Epithelial cell of esophagus (primary cell): ENCODE results near the gene ESCO1.
A peak's percentile ranks its signal among the peaks of the same experiment; 100 is the strongest.

ENCODE experiments used
- DNase-seq: peaks from one replicate; pipeline ENCODE4 v3.0.0; 2010; ENCODE audit warnings: low read depth
- H3K4me3 ChIP-seq: 2 replicates; pipeline ENCODE4 v1.5.1; 2011; ENCODE audit warnings: mild to moderate bottlenecking, low read length, control low read depth
- TF ChIP-seq, protein P1 (sequence below): IDR thresholded peaks from 2 replicates; pipeline ENCODE4 v1.5.1; 2011; ENCODE audit warnings: low read depth, mild to moderate bottlenecking, low read length, control low read depth, inconsistent platforms; ENCODE audit not compliant: insufficient read depth; ENCODE audit errors: missing control alignments

Gene ESCO1

DNA sequence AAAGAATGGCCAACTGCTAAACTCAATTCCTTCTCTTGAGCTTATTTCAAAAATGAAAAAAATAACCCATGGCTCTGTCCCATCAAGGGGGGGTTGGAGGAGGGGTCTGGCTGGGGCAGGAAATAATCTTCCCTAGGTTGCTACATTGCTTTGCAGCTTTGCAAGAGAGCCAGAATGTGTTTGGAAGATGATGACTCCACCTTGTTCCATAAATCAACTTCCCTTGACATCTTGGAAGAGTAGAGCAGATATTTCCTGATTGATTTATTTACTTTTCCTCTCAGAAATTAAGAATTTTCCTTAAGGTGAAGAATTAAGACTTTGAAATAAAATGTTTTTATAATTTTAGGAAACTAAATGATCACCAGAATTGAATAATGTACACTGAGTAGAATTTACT is 41.3 kb downstream of the ESCO1 start:
- TF ChIP-seq, protein P1, sequence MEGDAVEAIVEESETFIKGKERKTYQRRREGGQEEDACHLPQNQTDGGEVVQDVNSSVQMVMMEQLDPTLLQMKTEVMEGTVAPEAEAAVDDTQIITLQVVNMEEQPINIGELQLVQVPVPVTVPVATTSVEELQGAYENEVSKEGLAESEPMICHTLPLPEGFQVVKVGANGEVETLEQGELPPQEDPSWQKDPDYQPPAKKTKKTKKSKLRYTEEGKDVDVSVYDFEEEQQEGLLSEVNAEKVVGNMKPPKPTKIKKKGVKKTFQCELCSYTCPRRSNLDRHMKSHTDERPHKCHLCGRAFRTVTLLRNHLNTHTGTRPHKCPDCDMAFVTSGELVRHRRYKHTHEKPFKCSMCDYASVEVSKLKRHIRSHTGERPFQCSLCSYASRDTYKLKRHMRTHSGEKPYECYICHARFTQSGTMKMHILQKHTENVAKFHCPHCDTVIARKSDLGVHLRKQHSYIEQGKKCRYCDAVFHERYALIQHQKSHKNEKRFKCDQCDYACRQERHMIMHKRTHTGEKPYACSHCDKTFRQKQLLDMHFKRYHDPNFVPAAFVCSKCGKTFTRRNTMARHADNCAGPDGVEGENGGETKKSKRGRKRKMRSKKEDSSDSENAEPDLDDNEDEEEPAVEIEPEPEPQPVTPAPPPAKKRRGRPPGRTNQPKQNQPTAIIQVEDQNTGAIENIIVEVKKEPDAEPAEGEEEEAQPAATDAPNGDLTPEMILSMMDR = no peak
- no peak for DNase-seq
- H3K4me3 ChIP-seq = no peak overlapping the region

DNA sequence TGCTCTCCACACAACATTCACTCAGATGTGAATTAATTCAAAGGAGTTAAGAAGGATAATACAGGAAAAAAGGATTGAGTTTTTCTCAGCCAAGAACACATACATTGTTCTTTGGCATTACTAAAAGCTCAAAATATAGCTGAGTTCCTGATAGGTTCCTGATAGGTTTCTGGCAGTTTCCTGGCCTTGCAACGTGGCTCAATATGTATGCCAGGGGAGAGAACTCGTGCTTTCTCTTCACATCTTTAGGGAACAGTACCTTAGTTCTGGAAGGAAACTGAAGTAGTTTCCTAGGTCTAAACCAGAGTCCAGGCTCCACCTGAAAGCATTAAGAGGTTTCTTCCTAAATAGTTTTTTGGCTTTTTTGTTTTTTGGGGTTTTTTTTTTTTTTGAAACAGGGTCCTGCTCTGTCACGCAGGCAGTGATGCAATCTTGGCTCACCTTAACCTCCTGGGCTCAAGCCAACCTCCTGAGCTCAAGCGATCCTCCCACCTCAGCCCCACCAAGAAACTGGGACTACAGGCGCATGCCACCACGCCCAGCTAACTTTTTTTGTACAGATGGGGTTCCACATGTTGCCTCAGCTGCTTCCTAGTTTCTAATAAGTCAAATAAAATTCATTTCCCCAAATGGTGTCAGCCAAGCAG is 42.8 kb downstream of the ESCO1 start:
- no peak overlapping the region for H3K4me3 ChIP-seq
- TF ChIP-seq, protein P1 = no peak
- peak; percentile 67 for DNase-seq

DNA sequence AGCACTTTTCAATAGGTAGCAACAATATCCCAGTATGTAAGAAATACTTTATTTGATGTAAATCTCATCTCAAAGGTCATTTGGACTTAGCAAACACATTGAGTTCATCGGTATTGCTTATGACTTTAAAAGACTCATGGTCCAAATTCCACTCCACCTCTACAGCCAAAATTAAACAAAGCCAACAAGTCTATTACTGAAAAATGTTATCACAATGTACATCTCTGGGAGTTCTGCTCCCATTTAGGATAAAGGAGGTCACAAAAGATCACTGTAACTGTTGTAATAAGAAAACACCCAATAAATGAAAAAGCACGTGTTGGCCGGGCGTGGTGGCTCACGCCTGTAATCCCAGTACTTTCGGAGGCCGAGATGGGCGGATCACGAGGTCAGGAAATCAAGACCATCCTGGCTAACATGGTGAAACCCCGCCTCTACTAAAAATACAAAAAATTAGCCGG is 50.0 kb downstream of the ESCO1 start:
- no peak overlapping the region for H3K4me3 ChIP-seq
- TF ChIP-seq, protein P1 = no peak
- DNase-seq = no peak

DNA sequence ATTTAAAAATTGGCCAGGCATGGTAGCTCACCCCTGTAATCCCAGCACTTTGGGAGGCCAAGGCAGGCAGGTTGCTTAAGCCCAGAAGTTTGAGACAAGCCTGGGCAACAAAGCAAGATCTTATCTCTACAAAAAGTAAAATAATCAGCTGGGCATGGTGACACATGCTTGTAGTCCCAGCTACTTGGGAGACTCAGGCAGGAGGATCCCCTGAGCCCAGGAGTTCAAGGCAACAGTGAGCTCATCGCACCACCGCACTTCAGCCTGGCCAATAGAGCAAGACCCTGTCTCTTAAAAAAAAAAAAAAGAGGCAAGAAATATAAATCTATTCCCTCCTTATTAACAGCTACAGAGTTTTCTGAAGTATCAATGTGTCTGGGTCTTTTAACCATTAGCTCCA is 51.9 kb downstream of the ESCO1 start:
- DNase-seq = peak; percentile 19
- TF ChIP-seq, protein P1 = no peak
- no peak overlapping the region for H3K4me3 ChIP-seq

DNA sequence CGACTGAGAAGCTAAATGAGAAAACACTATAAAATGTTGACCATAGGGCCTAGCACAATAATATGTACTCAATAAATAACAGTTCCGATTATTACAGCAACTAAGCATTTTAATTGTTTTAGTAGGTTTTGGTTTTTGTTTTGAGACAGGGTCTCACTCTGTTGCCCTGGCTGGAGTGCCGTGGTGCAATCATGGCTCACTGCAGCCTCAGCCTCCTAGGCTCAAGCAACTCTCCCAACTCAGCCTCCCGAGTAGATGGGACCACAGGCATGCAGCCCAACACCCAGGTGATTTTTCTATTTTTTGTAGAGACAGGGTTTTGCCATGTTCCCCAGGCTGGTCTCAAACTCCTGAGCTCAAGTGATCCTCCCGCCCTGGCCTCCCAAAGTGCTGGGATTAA is 54.1 kb downstream of the ESCO1 start:
- TF ChIP-seq, protein P1 = no peak
- H3K4me3 ChIP-seq = no peak overlapping the region
- DNase-seq = no peak

DNA sequence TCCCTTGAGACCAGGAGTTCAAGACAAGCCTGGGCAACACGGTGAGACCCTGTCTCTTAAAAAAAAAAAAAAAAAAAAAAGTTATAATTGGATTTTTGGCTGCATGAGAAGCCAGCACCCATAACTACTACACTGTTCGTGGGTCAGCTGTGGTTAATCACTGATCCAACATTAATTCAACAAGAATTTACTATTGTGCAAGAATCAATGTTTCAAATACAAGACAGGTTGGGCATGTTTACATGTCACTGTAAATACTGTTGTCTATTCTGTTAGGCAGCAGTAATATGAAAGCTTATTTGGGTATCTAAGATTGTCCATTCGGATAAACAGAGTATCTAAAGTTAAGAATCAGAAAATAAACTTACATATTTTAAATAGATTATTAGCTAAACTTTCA is 62.3 kb downstream of the ESCO1 start:
- TF ChIP-seq, protein P1 = no peak
- no peak overlapping the region for H3K4me3 ChIP-seq
- peak; percentile 42 for DNase-seq

DNA sequence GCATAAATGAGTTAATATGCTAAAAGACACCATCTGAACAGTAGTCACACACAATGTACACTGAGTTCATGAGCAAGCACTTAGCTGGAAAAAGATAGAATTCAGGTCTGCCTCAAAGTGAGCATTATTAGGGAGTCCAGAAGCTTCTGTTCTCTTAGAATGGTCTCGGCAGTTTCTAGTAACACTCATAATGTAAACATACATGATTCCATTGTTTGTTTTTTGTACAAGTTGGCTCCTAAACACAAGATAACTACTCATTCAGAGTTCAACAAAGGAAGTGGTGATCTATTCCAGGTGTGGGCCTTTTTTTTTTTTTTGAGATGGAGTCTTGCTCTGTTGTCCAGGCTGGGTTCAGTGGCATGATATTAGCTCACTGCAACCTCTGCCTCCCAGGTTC is 66.2 kb downstream of the ESCO1 start:
- TF ChIP-seq, protein P1 = no peak
- no peak for DNase-seq
- H3K4me3 ChIP-seq = no peak overlapping the region
